Spleen (tissue), 11 donors: ENCODE measurements around the gene FSIP1. TPM values are rescaled to one million over a fixed set of nuclear protein-coding genes. Genes with fewer than 3 reads are reported as not detected.
A peak's percentile ranks its signal among the peaks of the same experiment; 100 is the strongest.

Source experiments
- DNase-seq: peaks from one replicate; pipeline ENCODE4 v3.0.0-alpha.2; 2020
- H3K27ac ChIP-seq, 8 donors: fragments of 200-600 bp; sonication (generic) in 7 of 8; 1 replicate in 4 of 8; 2 replicates in 4 of 8; pipeline versions ENCODE4 v1.5.0 to v1.8.0; 2016 to 2021; ENCODE audit warnings: inconsistent platforms in 4 of 8, mild to moderate bottlenecking in 4 of 8, moderate library complexity in 1 of 8
- H3K27me3 ChIP-seq, 7 donors: fragments of 200-600 bp; sonication (generic) in 6 of 7; replicated peaks in 1 of 7; 1 replicate in 4 of 7; 2 replicates in 3 of 7; pipeline versions ENCODE4 v1.5.0 to v1.8.0; 2016 to 2021; ENCODE audit warnings: inconsistent platforms in 3 of 7, mild to moderate bottlenecking in 1 of 7
- H3K36me3 ChIP-seq, 6 donors: fragments of 200-600 bp; sonication (generic) in 5 of 6; 1 replicate in 4 of 6; 2 replicates in 2 of 6; pipeline versions ENCODE4 v1.5.0 to v1.8.0; 2016 to 2021; ENCODE audit warnings: inconsistent platforms in 2 of 6
- H3K4me1 ChIP-seq, 6 donors: fragments of 200-600 bp; sonication (generic) in 5 of 6; 1 replicate in 3 of 6; 2 replicates in 3 of 6; pipeline versions ENCODE4 v1.5.0 to v1.8.0; 2016 to 2021; ENCODE audit warnings: inconsistent platforms in 3 of 6
- H3K4me3 ChIP-seq, 8 donors: fragments of 200-600 bp; sonication (generic) in 7 of 8; 1 replicate in 4 of 8; 2 replicates in 4 of 8; pipeline versions ENCODE4 v1.5.0 to v1.8.0; 2016 to 2021; ENCODE audit warnings: inconsistent platforms in 4 of 8, mild to moderate bottlenecking in 4 of 8, moderate library complexity in 2 of 8
- H3K9me3 ChIP-seq, 8 donors: fragments of 200-600 bp; sonication (generic) in 7 of 8; 1 replicate in 4 of 8; 2 replicates in 4 of 8; pipeline versions ENCODE4 v1.5.0 to v1.8.0; 2016 to 2021; ENCODE audit warnings: inconsistent platforms in 4 of 8
- CTCF ChIP-seq, 11 experiments: fragments of 200-600 bp in 7 of 11; fragments of 450-650 bp in 4 of 11; sonication (generic) in 4 of 11; IDR thresholded peaks in 8 of 11; conservative IDR thresholded peaks in 3 of 11; 1 replicate in 7 of 11; 2 replicates in 4 of 11; pipeline versions ENCODE4 v1.4.0 to v1.8.0; 2016 to 2021; ENCODE audit warnings: antibody characterized with exemption in 11 of 11, inconsistent platforms in 4 of 11, mild to moderate bottlenecking in 1 of 11
- POLR2A ChIP-seq, 3 donors: fragments of 450-650 bp; IDR thresholded peaks; one replicate each; pipeline ENCODE4 v1.5.1; 2017; ENCODE audit warnings: antibody characterized with exemption in 3 of 3, mild to moderate bottlenecking in 1 of 3
- POLR2AphosphoS5 ChIP-seq, 3 donors: sonication (generic); formaldehyde crosslinking; IDR thresholded peaks; one replicate each; pipeline ENCODE4 v1.5.1; 2017; ENCODE audit warnings: antibody characterized with exemption in 3 of 3
- WGBS, 5 donors: extraction: QIAGEN DNeasy Blood & Tissue Kit in 3 of 5; methylation state at CpG; one replicate each; pipeline versions ENCODE4 v1.1.5 to v1.1.7; 2013 to 2018; 5-methylcytosine and 5-hydroxymethylcytosine counted together
- intact Hi-C: fragments of 100-400 bp; cut with DNase I; formaldehyde crosslinking; loops from one replicate; pipeline ENCODE4 v1.15.0; 2023; ENCODE audit warnings: low total_unique reads
- polyA plus RNA-seq, 3 donors: library from polyadenylated mRNA; stranded (reverse); fragments of 200-250 nt; gene quantifications; one replicate each; pipeline ENCODE4 v1.2.1, GENCODE V29; 2013
- total RNA-seq, 7 donors: library from RNA; depleted of rRNA in 3 of 7; stranded (reverse); fragments of >200 nt in 3 of 7; fragmentation: NEBNext Ultra II Directional in 4 of 7; extraction: Animal tissue kit (Norgen Biotek cat#: 25700) in 4 of 7; gene quantifications; one replicate each; pipeline versions ENCODE4 v1.1.0 to v1.2.1, GENCODE V29; 2016 to 2021
- donor health status: healthy with polysubstance abuse.
- donor health status: DM: no; HTN: no; CAD: no; lungs with moderate emphysema.
- donor health status: DM: no; HTN: no; CAD: no.
- donor health status: Bipolar disorder and iron deficiency.
- donor health status: healthy.
- donor health status: DM: no; HTN: no; CAD: no.
- donor health status: DM: yes; HTN: yes; CAD: no.

FSIP1 gene
- total and polyA plus RNA-seq, 10 donors = 0.09 to 2.3 (median 0.45) TPM

- Histone ChIP-seq H3K27ac (no peak overlapping the region), H3K27me3 (no peaks in the 10 kb centered on the region), H3K4me1 (peaks cover 0 to 23% (median 0%) of the 10 kb centered on the region in 6 donors), H3K36me3 (peaks cover 0 to 98% (median 6%) of the 10 kb centered on the region in 6 donors), H3K9me3 (no peaks in the 10 kb centered on the region), H3K4me3 (no peak overlapping the region)
- no peak for DNase-seq
- TF ChIP-seq CTCF (IDR thresholded peaks at IDR 0.05 in 8 of 11, conservative IDR thresholded peaks at IDR 0.05 in 3 of 11) (no peak), POLR2AphosphoS5 (IDR thresholded peaks at IDR 0.05) (no peak), POLR2A (IDR thresholded peaks at IDR 0.05) (no peak)
- intact Hi-C loops = loop anchor here (10.0 kb wide), 1 partner anchor 73 kb away; no protein-coding TSS in a partner anchor
- WGBS, 5 donors = 81 to 95% (median 92%) methylated on average over 2 of the region's 2 CpGs
Measured at GRCh38 chr15:39591896-39592315, 190.7 kb downstream of the FSIP1 start.

GRCh38 chr15:39591141-39591895, 191.3 kb downstream of the FSIP1 start:
- intact Hi-C loops = loop anchor here (10.0 kb wide), 1 partner anchor 73 kb away; no protein-coding TSS in a partner anchor
- DNase-seq = no peak
- Histone ChIP-seq H3K9me3 (no peaks in the 10 kb centered on the region), H3K4me3 (no peak overlapping the region), H3K27me3 (no peaks in the 10 kb centered on the region), H3K4me1 (peaks cover 0 to 23% (median 2%) of the 10 kb centered on the region in 6 donors), H3K36me3 (peaks cover 0 to 100% (median 6%) of the 10 kb centered on the region in 6 donors), H3K27ac (no peak overlapping the region)
- 86 to 94% (median 92%) methylated on average over 11 of the region's 11 CpGs for WGBS, 5 donors
- TF ChIP-seq POLR2A (IDR thresholded peaks at IDR 0.05) (no peak), POLR2AphosphoS5 (IDR thresholded peaks at IDR 0.05) (peak in 2 of 3 donors; percentile 27 to 93)

- Histone ChIP-seq H3K27me3 (no peaks in the 10 kb centered on the region), H3K36me3 (peaks cover 0 to 100% (median 8%) of the 10 kb centered on the region in 6 donors), H3K27ac (no peak overlapping the region), H3K4me1 (peaks cover 0 to 34% (median 6%) of the 10 kb centered on the region in 6 donors), H3K9me3 (no peaks in the 10 kb centered on the region), H3K4me3 (no peak overlapping the region)
- intact Hi-C loops = loop anchor here (10.0 kb wide), 3 partner anchors 75 to 465 kb away; no protein-coding TSS in a partner anchor
- TF ChIP-seq CTCF (IDR thresholded peaks at IDR 0.05 in 8 of 11, conservative IDR thresholded peaks at IDR 0.05 in 3 of 11) (no peak), POLR2A (IDR thresholded peaks at IDR 0.05) (peak in 1 of 3 donors; percentile 52), POLR2AphosphoS5 (IDR thresholded peaks at IDR 0.05) (peak; percentile 57 to 97 (median 60))
- no peak for DNase-seq
- WGBS, 5 donors = 88 to 95% (median 93%) methylated on average over 6 to 13 of the region's 13 CpGs
Measured at GRCh38 chr15:39589815-39590644, 192.6 kb downstream of the FSIP1 start.

- Histone ChIP-seq H3K27me3 (no peaks in the 10 kb centered on the region), H3K4me3 (no peak overlapping the region), H3K27ac (no peak overlapping the region), H3K4me1 (peaks cover 0 to 39% (median 8%) of the 10 kb centered on the region in 6 donors), H3K9me3 (no peaks in the 10 kb centered on the region), H3K36me3 (peaks cover 0 to 100% (median 9%) of the 10 kb centered on the region in 6 donors)
- no peak for TF ChIP-seq POLR2A (IDR thresholded peaks at IDR 0.05)
- TF ChIP-seq CTCF (IDR thresholded peaks at IDR 0.05 in 8 of 11, conservative IDR thresholded peaks at IDR 0.05 in 3 of 11) = no peak
- TF ChIP-seq POLR2AphosphoS5 (IDR thresholded peaks at IDR 0.05) = peak; percentile 41 to 83 (median 45)
- WGBS, 5 donors = 91 to 96% (median 93%) methylated on average over 14 of the region's 14 CpGs
- no peak for DNase-seq
- intact Hi-C loops = loop anchor here (10.0 kb wide), 2 partner anchors 165 to 465 kb away; no protein-coding TSS in a partner anchor
Measured at GRCh38 chr15:39589193-39589814, 193.3 kb downstream of the FSIP1 start.
